ENCODE results near the gene GSG1L.

Gene GSG1L

GRCh38 chr16:27999687-28000086 lies 63.8 kb downstream of the GSG1L start:
- no peak overlapping the region for H3K4me3 ChIP-seq (ENCODE audit: low read length)
- no peak for TF ChIP-seq CTCF (conservative IDR thresholded peaks at IDR 0.05; ENCODE audit: low read length)
- no peak for DNase-seq (ENCODE audit: low read depth)

GRCh38 chr16:27995378-27995777 lies 68.1 kb downstream of the GSG1L start:
- H3K4me3 ChIP-seq (ENCODE audit: low read length): no peak overlapping the region
- no peak for DNase-seq (ENCODE audit: low read depth)
- TF ChIP-seq CTCF (conservative IDR thresholded peaks at IDR 0.05; ENCODE audit: low read length): no peak

- TF ChIP-seq CTCF (conservative IDR thresholded peaks at IDR 0.05; ENCODE audit: low read length): no peak
- no peak overlapping the region for H3K4me3 ChIP-seq (ENCODE audit: low read length)
- DNase-seq (ENCODE audit: low read depth): no peak
These were observed 68.8 kb downstream of the GSG1L start for GRCh38 chr16:27994686-27995085.

- TF ChIP-seq CTCF (conservative IDR thresholded peaks at IDR 0.05; ENCODE audit: low read length): no peak
- no peak overlapping the region for H3K4me3 ChIP-seq (ENCODE audit: low read length)
- no peak for DNase-seq (ENCODE audit: low read depth)
These were observed 69.9 kb downstream of the GSG1L start for GRCh38 chr16:27993587-27993986.

- no peak overlapping the region for H3K4me3 ChIP-seq (ENCODE audit: low read length)
- TF ChIP-seq CTCF (conservative IDR thresholded peaks at IDR 0.05; ENCODE audit: low read length): no peak
- DNase-seq (ENCODE audit: low read depth): no peak
These were observed 71.6 kb downstream of the GSG1L start for GRCh38 chr16:27991876-27992275.

- DNase-seq (ENCODE audit: low read depth): no peak
- no peak for TF ChIP-seq CTCF (conservative IDR thresholded peaks at IDR 0.05; ENCODE audit: low read length)
These were observed 77.5 kb downstream of the GSG1L start for GRCh38 chr16:27985981-27986380.

GRCh38 chr16:27984121-27984520 lies 79.4 kb downstream of the GSG1L start:
- TF ChIP-seq CTCF (conservative IDR thresholded peaks at IDR 0.05; ENCODE audit: low read length): no peak
- DNase-seq (ENCODE audit: low read depth): no peak

More at GRCh38 chr16:27985981-27986380, 77.5 kb downstream of the GSG1L start:
- no peak overlapping the region for H3K4me3 ChIP-seq (ENCODE audit: low read length)

More at GRCh38 chr16:27984121-27984520, 79.4 kb downstream of the GSG1L start:
- H3K4me3 ChIP-seq (ENCODE audit: low read length): no peak overlapping the region

Data from AG10803 (cell line).